Metanephros (tissue), 2 donors: ENCODE results near the gene FUT8. TPM values are rescaled to one million over a fixed set of nuclear protein-coding genes. Genes with fewer than 3 reads are reported as not detected.

Experiments
- small RNA-seq: library from RNA; depleted of rRNA; stranded (forward); fragments of <200 nt; gene quantifications from one replicate; pipeline ENCODE3, GENCODE V24; 2014; ENCODE audit warnings: low replicate concordance
- total RNA-seq: library from RNA; depleted of rRNA; stranded (reverse); fragments of >200 nt; gene quantifications from one replicate; pipeline ENCODE4 v1.2.3, GENCODE V29; 2014

FUT8 gene
- 20.0 TPM for total RNA-seq

DNA sequence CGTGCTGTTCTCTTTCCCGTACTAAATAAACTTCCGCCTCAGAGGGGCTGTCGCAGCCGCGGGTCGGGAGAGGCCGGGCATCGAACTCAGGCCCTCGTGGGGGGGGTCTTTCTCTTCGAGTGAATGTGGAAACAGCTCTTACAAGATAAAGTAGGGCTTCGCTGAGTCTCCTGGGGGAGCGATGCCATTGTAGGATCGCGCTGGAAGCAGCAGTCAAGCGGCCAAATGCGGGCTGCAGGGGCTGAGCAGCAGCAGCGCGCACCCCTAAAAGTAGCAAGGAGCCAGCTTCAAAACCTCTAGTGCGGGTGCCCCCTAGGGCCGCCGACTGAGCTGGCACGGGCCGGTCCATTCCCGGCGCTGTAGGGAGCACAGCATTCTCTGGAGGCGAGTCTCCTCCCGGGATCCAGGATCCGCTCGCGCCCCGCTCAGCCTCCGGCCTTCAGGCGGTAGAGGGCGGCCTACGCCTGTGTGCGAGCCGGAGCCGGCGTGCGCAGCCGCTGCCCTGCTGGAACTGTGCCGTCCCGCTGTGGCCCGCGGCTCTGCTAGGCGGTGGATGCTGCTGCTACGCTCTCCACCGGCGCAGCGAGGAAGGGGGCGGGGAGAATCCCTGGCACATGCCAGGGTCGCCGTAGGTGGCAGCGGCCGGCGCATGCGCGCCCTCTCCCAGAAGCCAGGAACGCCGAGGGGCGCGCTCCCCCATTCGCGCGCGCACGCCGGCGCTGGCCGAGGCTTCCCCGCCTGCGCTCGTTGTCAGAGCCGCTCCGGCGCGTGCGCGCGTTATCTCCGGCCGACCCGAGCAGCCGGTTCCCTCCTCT, at the start of gene FUT8:
Gene FUT8 (plus strand): TSS at position 699 of the 815 bp plus-strand sequence. CDS start 148,834 bp downstream, outside the sequence.

Small RNAs within 50 kb of the gene (small RNA-seq; reads per million reads assigned to genes)
- gene MIR625: not detected
